Keratinocyte (primary cell): ENCODE results near the gene KIAA0930. TPM values are rescaled to one million over a fixed set of nuclear protein-coding genes. Genes with fewer than 3 reads are reported as not detected.

Experiments
- DNase-seq: peaks from one replicate; pipeline ENCODE4 v3.0.0-alpha.2; 2011; ENCODE audit warnings: low read depth, missing footprints, low spot score
- FAIRE-seq: peaks from 2 replicates; lab custom pipeline; 2011; peaks lifted over from hg19 to GRCh38; lab: Jason Lieb, UNC
- H2AFZ ChIP-seq: 2 replicates; pipeline ENCODE4 v1.6.0; 2012; ENCODE audit warnings: low read length, control low read depth, inconsistent platforms; ENCODE audit not compliant: control insufficient read depth
- H3K27ac ChIP-seq: 2 replicates; pipeline ENCODE4 v1.5.1; 2011; ENCODE audit warnings: low read length; ENCODE audit not compliant: control insufficient read depth, insufficient read depth
- H3K27me3 ChIP-seq: 3 replicates; pipeline ENCODE4 v1.6.0; 2011; ENCODE audit warnings: low read length; ENCODE audit not compliant: control insufficient read depth, insufficient read depth; ENCODE audit errors: extremely low read depth
- H3K36me3 ChIP-seq, 2 experiments: 2 replicates in 1 of 2; 3 replicates in 1 of 2; pipeline ENCODE4 v1.5.1; 2011; ENCODE audit warnings: low read length in 2 of 2, mild to moderate bottlenecking in 1 of 2; ENCODE audit not compliant: control insufficient read depth in 2 of 2, insufficient read depth in 2 of 2; ENCODE audit errors: extremely low read depth in 1 of 2
- H3K4me1 ChIP-seq: 3 replicates; pipeline ENCODE4 v1.5.1; 2011; ENCODE audit warnings: low read length; ENCODE audit not compliant: control insufficient read depth, insufficient read depth; ENCODE audit errors: extremely low read depth
- H3K4me2 ChIP-seq: 3 replicates; pipeline ENCODE4 v1.6.0; 2011; ENCODE audit warnings: low read depth, low read length; ENCODE audit not compliant: control insufficient read depth, insufficient read depth; ENCODE audit errors: extremely low read depth
- H3K4me3 ChIP-seq, 3 experiments: fragments of 200-600 bp in 1 of 3; sonication (generic) in 1 of 3; 2 replicates in 2 of 3; 3 replicates in 1 of 3; pipeline ENCODE4 v1.5.1; 2011 to 2016; ENCODE audit warnings: low read length in 3 of 3, mild to moderate bottlenecking in 3 of 3, control low read depth in 2 of 3, inconsistent platforms in 1 of 3, low read depth in 1 of 3, mixed read lengths in 1 of 3, mixed run types in 1 of 3, moderate library complexity in 1 of 3; ENCODE audit not compliant: control insufficient read depth in 2 of 3, insufficient read depth in 2 of 3; ENCODE audit errors: extremely low read depth in 1 of 3
- H3K79me2 ChIP-seq: 2 replicates; pipeline ENCODE4 v1.6.0; 2012; ENCODE audit warnings: low read length; ENCODE audit not compliant: control insufficient read depth, insufficient read depth
- H3K9ac ChIP-seq: 3 replicates; pipeline ENCODE4 v1.6.0; 2011; ENCODE audit warnings: low read length; ENCODE audit not compliant: control insufficient read depth, insufficient read depth; ENCODE audit errors: extremely low read depth
- H3K9me1 ChIP-seq: 3 replicates; pipeline ENCODE4 v1.6.0; 2011; ENCODE audit warnings: low read length; ENCODE audit not compliant: control insufficient read depth, insufficient read depth; ENCODE audit errors: extremely low read depth
- H3K9me3 ChIP-seq: 2 replicates; pipeline ENCODE4 v1.5.1; 2012; ENCODE audit warnings: low read depth, low read length; ENCODE audit not compliant: control insufficient read depth
- H4K20me1 ChIP-seq: 3 replicates; pipeline ENCODE4 v1.6.0; 2011; ENCODE audit warnings: low read length; ENCODE audit not compliant: control insufficient read depth, insufficient read depth; ENCODE audit errors: extremely low read depth
- EZH2 ChIP-seq: IDR thresholded peaks from one replicate; pipeline ENCODE4 v1.6.1; 2012; ENCODE audit warnings: inconsistent platforms, mild to moderate bottlenecking, low read length, moderate library complexity
- dilution Hi-C: fragments of 300-500 bp; cut with MboI; formaldehyde crosslinking; loops from one replicate; pipeline ENCODE4 v1.7.0; 2020; ENCODE audit warnings: low sequenced_read_pairs; ENCODE audit not compliant: extremely low pct_ligation_motif_present
- polyA plus RNA-seq, 5 experiments: library from polyadenylated mRNA; depleted of rRNA in 3 of 5; stranded (reverse) in 3 of 5; stranded (forward) in 1 of 5; unstranded in 1 of 5; fragments of >200 nt; gene quantifications; 1 replicate in 1 of 5; 2 replicates in 3 of 5; 3 replicates in 1 of 5; pipeline versions ENCODE4 v1.2.1 to v1.2.3, GENCODE V29; 2011 to 2012; ENCODE audit warnings: missing spikeins in 2 of 5, low read depth in 1 of 5, low replicate concordance in 1 of 5
- TF ChIP-seq, protein P1 (sequence below), 3 experiments: IDR thresholded peaks in 1 of 3; conservative IDR thresholded peaks in 1 of 3; optimal IDR thresholded peaks in 1 of 3; 2 replicates in 2 of 3; 3 replicates in 1 of 3; pipeline versions ENCODE3 to v1.5.1; 2011; ENCODE audit warnings: low read length in 3 of 3, mild to moderate bottlenecking in 3 of 3, moderate library complexity in 2 of 3, control low read depth in 1 of 3, inconsistent platforms in 1 of 3; ENCODE audit not compliant: insufficient read depth in 2 of 3; ENCODE audit errors: extremely low read depth in 1 of 3

The KIAA0930 gene
- polyA plus RNA-seq, 1 donor (not counting 4 experiments of a cell fraction or from before 2014, with no cell fraction given), result 115 TPM

DNA sequence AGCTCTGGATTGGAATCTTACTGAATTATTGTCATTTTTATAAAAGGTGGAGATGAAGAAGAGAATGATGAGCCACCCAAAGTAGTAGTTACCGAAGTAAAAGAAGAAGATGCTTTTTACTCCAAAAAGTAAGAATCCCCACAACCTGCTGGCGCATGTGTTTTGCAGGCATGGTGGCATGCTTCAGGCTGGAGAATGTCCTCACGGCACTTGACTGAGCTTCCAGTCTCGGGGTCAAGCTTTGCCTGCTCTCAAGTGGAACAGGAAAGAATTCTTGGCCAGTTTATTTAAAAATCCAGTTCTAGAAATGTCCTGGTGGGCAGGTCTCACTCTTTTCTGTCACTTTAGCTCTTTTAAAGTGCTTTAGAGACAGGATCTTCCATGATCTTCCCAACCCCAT lies 59.5 kb downstream of the KIAA0930 start:
- Histone ChIP-seq H3K4me1 (no peaks in the 10 kb centered on the region), H3K27ac (no peak overlapping the region), H3K9me1 (no peaks in the 10 kb centered on the region), H2AFZ (no peak overlapping the region), H4K20me1 (peaks cover 12% of the 10 kb centered on the region), H3K27me3 (no peaks in the 10 kb centered on the region), H3K36me3 (peaks cover 26 to 28% of the 10 kb centered on the region in 2 experiments), H3K4me3 (no peak overlapping the region), H3K4me2 (no peak overlapping the region), H3K9ac (no peak overlapping the region), H3K9me3 (no peaks in the 10 kb centered on the region), H3K79me2 (peaks cover 41% of the 10 kb centered on the region)
- TF ChIP-seq, protein P1, sequence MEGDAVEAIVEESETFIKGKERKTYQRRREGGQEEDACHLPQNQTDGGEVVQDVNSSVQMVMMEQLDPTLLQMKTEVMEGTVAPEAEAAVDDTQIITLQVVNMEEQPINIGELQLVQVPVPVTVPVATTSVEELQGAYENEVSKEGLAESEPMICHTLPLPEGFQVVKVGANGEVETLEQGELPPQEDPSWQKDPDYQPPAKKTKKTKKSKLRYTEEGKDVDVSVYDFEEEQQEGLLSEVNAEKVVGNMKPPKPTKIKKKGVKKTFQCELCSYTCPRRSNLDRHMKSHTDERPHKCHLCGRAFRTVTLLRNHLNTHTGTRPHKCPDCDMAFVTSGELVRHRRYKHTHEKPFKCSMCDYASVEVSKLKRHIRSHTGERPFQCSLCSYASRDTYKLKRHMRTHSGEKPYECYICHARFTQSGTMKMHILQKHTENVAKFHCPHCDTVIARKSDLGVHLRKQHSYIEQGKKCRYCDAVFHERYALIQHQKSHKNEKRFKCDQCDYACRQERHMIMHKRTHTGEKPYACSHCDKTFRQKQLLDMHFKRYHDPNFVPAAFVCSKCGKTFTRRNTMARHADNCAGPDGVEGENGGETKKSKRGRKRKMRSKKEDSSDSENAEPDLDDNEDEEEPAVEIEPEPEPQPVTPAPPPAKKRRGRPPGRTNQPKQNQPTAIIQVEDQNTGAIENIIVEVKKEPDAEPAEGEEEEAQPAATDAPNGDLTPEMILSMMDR (optimal IDR thresholded peaks at IDR 0.05 in 1 of 3, IDR thresholded peaks at IDR 0.05 in 1 of 3, conservative IDR thresholded peaks at IDR 0.05 in 1 of 3; ENCODE audit: extremely low read depth in 1 of 3, insufficient read depth in 2 of 3, low read length in 3 of 3), result no peak
- no peak for TF ChIP-seq EZH2
- dilution Hi-C loops, result no loop called here
- FAIRE-seq (no peak), DNase-seq (no peak)

GRCh38 chr22:45180146-45180679 lies 60.5 kb downstream of the KIAA0930 start:
- FAIRE-seq (no peak), DNase-seq (no peak)
- H3K9ac ChIP-seq, result no peak overlapping the region
- TF ChIP-seq, protein P1 (optimal IDR thresholded peaks at IDR 0.05 in 1 of 3, IDR thresholded peaks at IDR 0.05 in 1 of 3, conservative IDR thresholded peaks at IDR 0.05 in 1 of 3; ENCODE audit: extremely low read depth in 1 of 3, insufficient read depth in 2 of 3, low read length in 3 of 3), result no peak
- TF ChIP-seq EZH2, result no peak
- H4K20me1 ChIP-seq, result peaks cover 12% of the 10 kb centered on the region
- H3K79me2 ChIP-seq, result peaks cover 51% of the 10 kb centered on the region
- dilution Hi-C loops, result no loop called here
- no peak overlapping the region for H2AFZ ChIP-seq
- H3K4me1 ChIP-seq, result no peaks in the 10 kb centered on the region
- no peaks in the 10 kb centered on the region for H3K27me3 ChIP-seq
- no peaks in the 10 kb centered on the region for H3K9me3 ChIP-seq
- H3K9me1 ChIP-seq, result no peaks in the 10 kb centered on the region
- no peak overlapping the region for H3K4me3 ChIP-seq
- peaks cover 25 to 32% of the 10 kb centered on the region in 2 experiments for H3K36me3 ChIP-seq
- H3K4me2 ChIP-seq, result no peak overlapping the region
- H3K27ac ChIP-seq, result no peak overlapping the region
